ENCODE data around the gene RNF215.
A peak's percentile ranks its signal among the peaks of the same experiment; 100 is the strongest.

Gene RNF215

DNA sequence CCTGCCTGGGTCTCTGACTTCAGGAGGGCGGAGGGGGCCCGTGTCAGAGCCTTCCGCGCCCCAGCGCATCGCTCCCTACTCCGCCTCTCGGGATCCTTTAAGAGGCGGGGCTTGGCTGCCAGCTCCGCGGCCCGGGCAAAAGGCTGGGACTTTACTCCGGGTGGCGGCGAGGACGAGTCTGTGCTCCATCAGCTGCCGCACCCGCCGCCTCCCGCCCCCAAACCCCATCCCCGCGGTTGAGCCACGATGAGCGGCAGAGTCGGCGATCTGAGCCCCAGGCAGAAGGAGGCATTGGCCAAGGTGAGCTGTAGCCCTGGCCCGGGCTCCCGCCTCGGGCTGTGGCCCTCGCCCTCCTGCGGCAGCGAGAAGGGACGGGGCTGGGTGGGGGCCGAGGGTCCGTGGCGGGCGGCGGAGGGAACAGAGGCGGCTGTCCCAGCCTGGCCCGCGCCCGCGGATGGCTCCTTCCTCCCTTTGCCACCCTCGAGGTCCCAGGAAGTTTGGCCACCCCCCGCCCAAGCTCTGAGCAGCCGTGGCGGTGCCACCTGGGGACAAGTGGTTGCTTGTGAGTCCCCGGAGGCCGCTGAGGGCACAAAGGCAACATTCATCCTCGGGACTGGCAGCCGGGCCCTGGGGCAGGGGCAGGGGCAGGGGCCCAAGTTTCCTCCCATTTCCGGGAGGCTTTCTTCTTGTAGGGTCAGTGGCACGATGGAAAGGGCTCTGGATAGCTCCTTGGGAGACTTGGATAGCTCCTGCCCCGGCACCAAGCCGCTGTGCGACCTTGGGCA lies 9.9 kb upstream of the RNF215 start, which contains the start of gene SEC14L2:
Gene SEC14L2, plus strand, starts transcription at position 148 of the 785 bp plus-strand sequence. Its CDS starts 99 bp downstream, at position 247.
- DNase-seq (ENCODE audit: low spot score): peak; percentile 81

DNA sequence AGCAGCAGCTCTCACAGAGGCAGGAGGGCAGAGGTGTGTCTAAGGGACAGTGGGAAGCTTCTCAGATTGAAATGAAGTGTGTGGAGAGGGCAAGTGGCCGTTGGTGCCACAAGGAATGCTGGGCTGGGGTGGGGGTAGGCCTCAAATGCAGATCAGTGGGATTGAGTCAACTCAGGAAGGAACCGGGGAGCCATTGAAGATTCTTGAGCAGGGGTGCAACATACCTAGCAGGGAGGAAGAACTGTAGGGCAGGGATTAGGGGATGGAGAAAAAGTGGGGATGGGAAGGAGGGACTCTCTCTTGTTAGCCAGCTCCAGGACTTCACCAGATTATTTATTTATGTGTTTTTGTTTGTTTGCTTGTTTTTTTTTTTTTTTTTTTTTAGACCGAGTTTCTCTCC lies 6.7 kb upstream of the RNF215 start:
- no peak for DNase-seq (ENCODE audit: low spot score)

- no peak for DNase-seq (ENCODE audit: low spot score)
Measured at GRCh38 chr22:30393322-30393680, 6.1 kb upstream of the RNF215 start.

GRCh38 chr22:30392661-30393321 lies 5.6 kb upstream of the RNF215 start:
- no peak for DNase-seq (ENCODE audit: low spot score)

- peak; percentile 78 for DNase-seq (ENCODE audit: low spot score)
Measured at GRCh38 chr22:30390974-30391691, 3.9 kb upstream of the RNF215 start.

GRCh38 chr22:30386608-30386959 lies 627 bp downstream of the RNF215 start:
- no peak for DNase-seq (ENCODE audit: low spot score)

- no peak for DNase-seq (ENCODE audit: low spot score)
Measured at GRCh38 chr22:30385942-30386341, 1.3 kb downstream of the RNF215 start.

DNA sequence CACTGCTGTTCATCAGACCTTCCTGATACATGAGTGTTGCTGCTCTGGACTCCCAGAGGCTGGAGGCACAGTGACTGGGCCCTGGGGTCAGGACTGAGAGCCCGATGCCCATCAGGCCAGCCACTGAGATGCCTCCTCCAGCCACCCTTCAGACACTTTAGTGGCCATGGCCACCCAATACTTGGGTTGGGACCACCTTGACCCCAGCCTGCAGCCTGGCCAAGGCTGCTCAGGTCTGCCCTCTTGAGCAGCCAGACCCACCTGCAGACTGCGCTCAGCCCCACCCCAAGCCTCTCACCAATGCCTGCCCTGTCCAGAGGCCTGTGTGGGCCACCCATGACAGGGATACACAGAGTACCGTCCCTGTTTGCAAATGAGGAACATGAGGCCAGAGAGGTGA lies 4.2 kb downstream of the RNF215 start:
- DNase-seq (ENCODE audit: low spot score): no peak

- DNase-seq (ENCODE audit: low spot score): no peak
Measured at GRCh38 chr22:30382340-30382739, 4.9 kb downstream of the RNF215 start.

GRCh38 chr22:30381264-30381663 lies 5.9 kb downstream of the RNF215 start:
- no peak for DNase-seq (ENCODE audit: low spot score)

- DNase-seq (ENCODE audit: low spot score): no peak
Measured at GRCh38 chr22:30380011-30380410, 7.2 kb downstream of the RNF215 start.

GRCh38 chr22:30375312-30375849 lies 11.8 kb downstream of the RNF215 start:
- no peak for DNase-seq (ENCODE audit: low spot score)

DNA sequence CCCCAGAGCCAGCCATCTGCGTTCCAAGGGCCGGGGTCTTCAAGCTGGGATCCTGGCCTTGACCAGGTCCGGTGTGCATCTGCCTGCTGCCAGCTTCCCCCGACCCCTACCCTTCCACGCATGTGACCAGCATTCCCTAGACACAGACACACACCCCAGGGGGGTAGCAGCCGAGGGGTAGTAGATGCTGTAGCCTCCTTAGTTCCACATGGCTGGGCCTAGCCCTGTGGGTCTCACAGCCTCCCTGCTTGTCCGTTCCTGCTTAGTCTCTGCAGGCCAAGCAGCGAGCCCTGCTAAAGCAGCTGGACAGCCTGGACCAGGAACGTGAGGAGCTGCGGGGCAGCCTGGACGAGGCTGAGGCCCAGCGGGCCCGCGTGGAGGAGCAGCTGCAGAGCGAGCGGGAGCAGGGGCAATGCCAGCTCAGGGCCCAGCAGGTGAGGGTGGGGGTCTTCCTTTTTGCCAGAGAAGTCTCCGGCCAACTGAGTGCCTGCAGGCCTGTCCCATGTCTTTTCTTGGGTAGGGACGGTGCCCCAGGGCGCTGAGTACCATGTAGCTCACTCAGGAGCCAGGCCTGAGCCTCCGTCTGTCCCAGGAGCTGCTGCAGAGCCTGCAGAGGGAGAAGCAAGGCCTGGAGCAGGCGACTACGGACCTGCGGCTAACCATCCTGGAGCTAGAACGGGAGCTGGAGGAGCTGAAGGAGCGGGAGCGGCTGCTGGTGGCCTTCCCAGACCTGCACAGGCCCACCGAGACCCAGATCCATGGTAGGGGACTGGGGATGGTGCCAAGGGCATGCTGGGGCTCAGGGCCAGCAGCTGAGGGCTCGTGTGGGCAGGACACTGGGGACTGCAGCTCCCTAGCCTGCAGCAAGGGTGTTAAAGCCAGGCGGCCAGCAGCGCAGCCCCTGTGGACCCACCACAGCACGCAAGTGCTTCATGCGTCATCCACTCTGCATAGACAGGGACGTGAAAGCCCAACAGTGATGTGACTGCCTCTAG lies 13.6 kb downstream of the RNF215 start:
- DNase-seq (ENCODE audit: low spot score): no peak

GRCh38 chr22:30372915-30373314 lies 14.3 kb downstream of the RNF215 start:
- no peak for DNase-seq (ENCODE audit: low spot score)

- no peak for DNase-seq (ENCODE audit: low spot score)
Measured at GRCh38 chr22:30371981-30372380, 15.2 kb downstream of the RNF215 start.

- no peak for DNase-seq (ENCODE audit: low spot score)
Measured at GRCh38 chr22:30371321-30371720, 15.9 kb downstream of the RNF215 start.

GRCh38 chr22:30370641-30371230 lies 16.5 kb downstream of the RNF215 start:
- DNase-seq (ENCODE audit: low spot score): no peak

GRCh38 chr22:30368420-30368819 lies 18.8 kb downstream of the RNF215 start:
- no peak for DNase-seq (ENCODE audit: low spot score)

DNA sequence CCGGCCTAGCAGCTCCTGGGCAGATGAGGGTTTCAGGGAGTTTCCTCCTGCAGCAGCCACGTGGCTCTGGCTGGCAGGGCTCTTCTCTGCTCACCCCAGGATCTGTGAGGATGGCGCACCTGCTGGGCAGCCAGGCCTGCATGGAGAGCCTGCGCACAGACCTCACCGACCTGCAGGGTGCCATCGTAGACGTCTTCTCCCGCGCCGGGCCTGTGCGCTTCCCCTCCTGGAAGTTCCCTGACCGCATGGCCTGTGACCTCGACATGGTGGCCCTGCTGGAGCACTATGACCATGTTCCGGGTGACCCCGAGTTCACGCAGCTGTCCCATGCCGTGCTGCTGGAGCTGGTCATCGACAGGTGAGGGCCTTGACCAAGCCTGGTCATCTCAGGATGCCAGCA lies 21.3 kb downstream of the RNF215 start:
- no peak for DNase-seq (ENCODE audit: low spot score)

GRCh38 chr22:30362651-30363281 lies 24.4 kb downstream of the RNF215 start:
- DNase-seq (ENCODE audit: low spot score): no peak

All from globus pallidus (tissue), 1 donor.